OCI-LY3 (cell line): Measurements from ENCODE around the gene APLP1.

Source experiments
- CTCF ChIP-seq: fragments of 200-600, 300-600 bp; sonication (generic); IDR thresholded peaks from 2 replicates; pipeline ENCODE4 v1.5.1; 2014; ENCODE audit warnings: antibody characterized with exemption, low read length, low read depth
- EZH2phosphoT487 ChIP-seq: fragments of 200-600 bp; shearing (Covaris generic); IDR thresholded peaks from 2 replicates; pipeline ENCODE4 v1.6.1; 2018; ENCODE audit warnings: antibody characterized with exemption, mixed run types, low read depth

GRCh38 chr19:35860818-35861639 lies 7.3 kb upstream of the APLP1 start:
- TF ChIP-seq CTCF (no peak), EZH2phosphoT487 (no peak)
